A172 (cell line): ENCODE measurements around the gene MED15. TPM values are rescaled to one million over a fixed set of nuclear protein-coding genes. Genes with fewer than 3 reads are reported as not detected.
A peak's percentile ranks its signal among the peaks of the same experiment; 100 is the strongest.
"Not testable (repeated sequence)": the region's sequence is repeated elsewhere in the genome, so short reads cannot be mapped to it uniquely, and the experiment has no call there.

Source experiments
- DNase-seq: peaks from one replicate; pipeline ENCODE4 v3.0.0-alpha.2; 2015; ENCODE audit warnings: low spot score
- total RNA-seq: library from RNA; depleted of rRNA; stranded (reverse); fragments of >200 nt; shearing (Covaris generic); gene quantifications from 2 replicates; pipeline ENCODE4 v1.2.3, GENCODE V29; 2014

The MED15 gene
- total RNA-seq, 1 experiment from 2014 or later = 24.7 TPM

DNA sequence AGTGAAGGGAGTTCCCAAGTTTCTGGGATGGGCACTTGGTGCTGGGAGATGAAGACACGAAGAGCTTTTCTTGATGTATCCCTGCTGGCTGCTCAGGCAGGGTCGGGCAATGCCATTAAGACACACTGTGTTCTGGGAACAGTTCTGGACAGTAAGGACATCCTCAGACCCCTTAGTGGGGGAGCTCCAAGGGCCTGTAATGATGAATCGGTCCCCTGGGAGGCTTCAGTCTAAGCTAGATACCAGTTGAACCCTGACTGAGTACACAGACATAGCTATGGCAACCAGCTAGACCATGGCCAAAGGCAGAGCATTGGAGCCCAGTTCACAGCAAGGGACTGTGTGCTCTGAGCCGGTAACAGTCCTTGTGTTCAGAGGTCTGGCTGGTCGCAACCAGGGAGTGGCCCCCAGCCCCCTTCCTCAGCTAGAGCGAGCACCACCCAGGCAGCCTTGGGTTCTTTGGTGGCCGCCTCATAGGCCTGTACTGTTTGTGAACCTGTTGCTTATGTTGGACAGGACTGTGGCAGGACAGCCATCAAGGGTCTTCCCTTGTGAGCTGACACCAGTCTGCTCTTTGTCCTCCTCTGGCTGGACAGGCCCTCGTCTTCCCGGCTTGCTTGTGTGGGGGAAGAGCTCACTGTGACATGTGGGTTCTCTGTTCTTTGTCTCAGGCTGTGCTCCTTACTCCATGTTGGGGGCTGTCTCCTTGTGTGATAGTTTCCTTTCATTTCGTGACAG, 25.0 kb downstream of the MED15 start:
- no peak for DNase-seq

GRCh38 chr22:20533095-20533878, 25.9 kb downstream of the MED15 start:
- DNase-seq = no peak

GRCh38 chr22:20533879-20534265, 26.5 kb downstream of the MED15 start:
- DNase-seq = no peak

GRCh38 chr22:20536590-20537324, 29.3 kb downstream of the MED15 start:
- DNase-seq = no peak

DNA sequence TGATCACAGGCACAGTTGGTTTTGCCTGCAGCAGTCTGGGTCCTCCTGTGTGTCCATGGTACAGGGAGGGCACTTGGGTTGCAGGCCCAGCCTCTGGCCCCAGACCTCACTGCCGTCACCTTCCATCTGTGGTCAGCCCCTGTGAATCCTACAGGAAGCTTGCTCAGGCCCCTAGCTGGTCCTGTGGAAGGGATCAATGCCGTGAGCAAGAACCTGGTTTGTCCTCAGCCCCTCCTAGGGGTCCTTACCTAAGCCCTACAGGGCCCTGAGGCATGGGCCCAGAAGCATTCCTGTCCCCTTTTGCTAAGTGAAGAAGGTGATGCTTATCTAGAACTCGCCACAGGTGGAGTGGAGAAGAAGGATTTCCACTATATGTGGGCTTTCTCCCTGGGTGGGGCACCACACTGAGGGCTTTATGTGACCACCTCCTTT, 29.9 kb downstream of the MED15 start:
- no peak for DNase-seq

GRCh38 chr22:20537983-20538382, 30.6 kb downstream of the MED15 start:
- DNase-seq = no peak

GRCh38 chr22:20538875-20539274, 31.5 kb downstream of the MED15 start:
- DNase-seq = not testable (repeated sequence)

GRCh38 chr22:20542055-20542454, 34.6 kb downstream of the MED15 start:
- no peak for DNase-seq

DNA sequence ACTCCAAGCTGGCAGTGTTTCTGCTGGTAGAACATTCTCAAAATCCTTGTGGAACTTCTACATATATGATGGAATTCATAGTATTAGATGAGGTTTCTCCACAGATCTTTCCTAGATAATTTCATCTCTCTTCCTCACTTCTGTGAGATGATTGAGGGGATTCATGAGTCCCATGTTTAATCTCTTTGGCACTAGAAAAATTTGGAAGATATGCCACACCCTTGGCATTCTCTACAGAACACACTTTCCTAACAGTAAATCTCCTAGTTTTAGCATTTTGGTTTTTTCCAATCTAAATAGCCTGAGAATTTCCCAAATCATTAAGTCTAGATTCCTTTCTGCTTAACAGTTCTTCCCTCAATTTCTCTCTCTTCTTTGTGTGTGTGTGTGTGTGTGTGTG, 35.3 kb downstream of the MED15 start:
- no peak for DNase-seq

- not testable (repeated sequence) for DNase-seq
Measured at GRCh38 chr22:20545318-20545634, 37.9 kb downstream of the MED15 start.

DNA sequence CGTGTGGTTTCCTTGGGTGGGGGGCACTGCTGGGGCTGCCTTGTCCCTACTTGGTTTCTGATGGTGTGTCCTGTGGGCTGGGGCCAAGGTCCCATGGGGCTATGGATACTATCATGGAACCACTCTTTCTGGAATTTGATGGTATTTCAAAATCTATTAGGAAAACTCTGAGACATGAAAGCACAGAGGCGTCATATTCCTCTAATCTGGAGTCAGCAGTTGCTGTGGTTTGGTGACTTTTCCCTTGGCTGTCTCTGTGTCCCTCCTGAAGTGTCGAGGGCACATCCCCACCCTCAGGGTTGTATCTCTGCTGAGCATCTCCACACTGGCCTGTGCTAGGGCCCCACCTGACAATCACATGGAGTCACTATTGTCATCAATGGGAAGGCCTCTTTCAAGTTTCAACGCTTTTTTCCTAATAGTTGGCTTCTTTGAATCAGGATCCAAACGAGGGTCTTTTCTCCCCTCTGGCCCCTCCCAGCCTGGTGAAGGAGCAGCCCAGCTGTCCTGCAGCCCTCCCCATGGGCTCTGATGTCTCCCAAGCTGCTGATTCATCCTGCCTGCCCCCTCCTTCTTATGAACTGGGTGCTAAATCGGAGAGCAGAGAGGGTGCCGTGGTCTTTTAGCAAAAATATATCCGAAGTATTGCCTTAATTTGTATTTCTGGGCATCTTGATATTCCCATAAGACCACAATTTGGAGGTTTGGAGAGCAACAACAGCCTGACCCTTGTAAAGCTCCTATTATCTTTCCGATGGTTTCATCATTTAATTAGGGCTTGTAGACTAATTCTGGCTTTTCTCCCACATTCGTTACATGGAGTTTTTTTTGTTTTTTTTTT, 38.5 kb downstream of the MED15 start:
- DNase-seq = no peak

DNA sequence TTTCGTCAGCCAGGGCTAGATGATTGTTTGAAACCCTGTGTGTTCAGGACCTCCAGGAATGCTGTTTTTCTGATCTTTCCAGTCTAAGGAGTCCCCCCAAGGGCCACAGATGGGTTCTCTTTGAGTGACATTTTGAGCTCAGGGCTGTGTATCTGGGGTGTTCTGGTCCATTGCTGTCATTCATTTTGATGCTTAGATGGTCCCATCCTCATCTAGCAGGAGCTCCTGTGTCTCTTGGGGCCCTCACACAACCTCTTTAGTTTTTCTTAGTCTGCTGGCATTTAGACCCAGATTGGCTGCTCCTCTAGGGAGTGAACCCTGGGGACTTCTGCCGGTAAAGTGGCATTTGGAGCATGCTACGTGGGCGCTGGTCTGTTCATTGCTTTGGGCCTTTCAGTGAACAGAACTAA, 39.1 kb downstream of the MED15 start:
- no peak for DNase-seq

- no peak for DNase-seq
Measured at GRCh38 chr22:20547029-20547428, 39.6 kb downstream of the MED15 start.

- no peak for DNase-seq
Measured at GRCh38 chr22:20548806-20549205, 41.4 kb downstream of the MED15 start.

- peak; percentile 64 for DNase-seq
Measured at GRCh38 chr22:20549232-20549841, 41.9 kb downstream of the MED15 start.

DNA sequence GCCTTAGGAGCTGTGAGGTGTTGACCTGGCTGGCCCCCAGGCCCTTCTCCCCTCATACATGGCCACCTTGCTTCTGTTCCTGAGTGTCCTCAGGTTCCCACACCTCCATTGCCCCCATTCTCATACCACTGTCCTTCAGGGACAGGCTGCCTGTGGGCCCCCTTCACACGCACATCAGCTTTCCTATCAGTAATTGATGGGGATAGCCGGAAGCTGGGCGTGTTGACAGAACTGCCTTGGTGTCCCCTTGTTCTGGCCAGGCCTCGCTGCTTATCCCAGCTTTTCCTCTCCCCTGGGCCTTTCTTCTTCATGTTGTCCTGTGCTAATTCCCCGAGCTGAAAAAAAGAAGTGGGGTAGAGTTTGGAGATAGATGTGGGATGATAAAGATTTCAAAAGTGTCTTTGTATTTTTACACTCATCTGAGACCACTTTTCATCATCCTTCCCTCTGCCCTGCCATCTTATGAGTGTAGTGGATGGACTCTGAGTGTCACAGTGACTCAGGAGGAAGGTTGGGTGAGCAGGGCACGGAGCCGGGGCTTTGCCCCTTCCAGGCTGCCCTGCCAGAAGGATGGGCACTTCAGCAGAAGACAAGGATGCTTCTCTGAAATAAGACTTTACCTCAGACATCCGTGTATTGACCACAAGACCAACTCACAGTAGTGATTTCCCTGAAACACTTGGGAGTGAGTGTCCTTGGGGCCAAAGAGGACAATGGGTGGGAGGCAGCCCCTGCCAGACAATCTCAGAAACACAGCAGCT, 42.8 kb downstream of the MED15 start:
- DNase-seq = no peak

- DNase-seq = no peak
Measured at GRCh38 chr22:20550851-20551744, 43.7 kb downstream of the MED15 start.

- no peak for DNase-seq
Measured at GRCh38 chr22:20551805-20552442, 44.5 kb downstream of the MED15 start.
